Left lobe of liver (tissue), 2 donors: Measurements from ENCODE around the gene HS6ST3. TPM values are rescaled to one million over a fixed set of nuclear protein-coding genes. Genes with fewer than 3 reads are reported as not detected.

ENCODE experiments used
- ATAC-seq: fragments of 200-7000 bp; cut with Tn5 transposase; one replicate; pipeline ENCODE4 v1.9.1; 2020; ENCODE audit warnings: mild to moderate bottlenecking, moderate library complexity
- DNase-seq: peaks from one replicate; pipeline ENCODE4 v3.0.0-alpha.2; 2020; ENCODE audit warnings: low spot score
- total RNA-seq: library from RNA; stranded (reverse); gene quantifications from one replicate; pipeline ENCODE4 v1.2.1, GENCODE V29; 2021
- donor health status: DM: no; HTN: no; CAD: no; lungs with moderate emphysema.
- donor health status: DM: no; HTN: yes; CAD: no.

The HS6ST3 gene
- total RNA-seq, 1 donor from 2014 or later: not detected

DNA sequence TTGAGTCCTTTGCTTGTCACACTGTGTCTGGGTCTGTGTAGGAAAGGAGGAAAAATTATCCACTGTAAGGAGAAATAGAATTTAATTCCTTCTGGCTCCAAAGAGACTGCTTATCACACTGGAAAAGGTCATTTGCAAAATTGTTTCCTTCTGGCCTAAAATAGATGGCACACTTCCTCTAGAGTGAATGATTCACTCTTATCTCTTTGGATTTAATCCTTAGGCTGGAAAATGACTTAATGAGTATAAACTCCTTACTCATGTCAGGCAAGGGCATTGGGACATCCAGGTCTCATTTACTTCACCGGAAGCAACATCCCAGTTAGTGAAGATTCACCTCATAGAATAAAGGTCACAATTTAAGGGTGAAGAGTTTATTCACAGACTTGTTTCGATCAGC is 610.8 kb downstream of the HS6ST3 start:
- ATAC-seq (no peak), DNase-seq (no peak)

DNA sequence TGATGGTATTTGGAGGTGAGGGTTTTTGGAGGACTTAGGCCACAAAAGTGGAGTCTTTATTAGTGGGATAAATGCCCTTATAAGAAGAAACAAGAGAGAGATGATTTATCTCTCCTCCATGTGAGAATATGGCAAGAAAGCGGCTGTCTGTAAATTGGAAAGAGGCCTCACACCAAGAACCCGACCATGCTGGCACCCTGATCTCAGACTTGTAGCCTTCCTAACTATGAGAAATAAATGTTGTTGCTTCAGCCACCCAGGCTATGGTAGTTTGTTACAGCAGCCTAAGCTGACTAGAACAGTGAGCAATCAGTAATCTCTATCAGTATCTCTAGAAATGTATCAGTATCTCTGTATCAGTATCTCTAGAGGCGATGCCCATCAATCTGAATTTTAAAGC is 617.2 kb downstream of the HS6ST3 start:
- ATAC-seq (no peak), DNase-seq (no peak)

DNA sequence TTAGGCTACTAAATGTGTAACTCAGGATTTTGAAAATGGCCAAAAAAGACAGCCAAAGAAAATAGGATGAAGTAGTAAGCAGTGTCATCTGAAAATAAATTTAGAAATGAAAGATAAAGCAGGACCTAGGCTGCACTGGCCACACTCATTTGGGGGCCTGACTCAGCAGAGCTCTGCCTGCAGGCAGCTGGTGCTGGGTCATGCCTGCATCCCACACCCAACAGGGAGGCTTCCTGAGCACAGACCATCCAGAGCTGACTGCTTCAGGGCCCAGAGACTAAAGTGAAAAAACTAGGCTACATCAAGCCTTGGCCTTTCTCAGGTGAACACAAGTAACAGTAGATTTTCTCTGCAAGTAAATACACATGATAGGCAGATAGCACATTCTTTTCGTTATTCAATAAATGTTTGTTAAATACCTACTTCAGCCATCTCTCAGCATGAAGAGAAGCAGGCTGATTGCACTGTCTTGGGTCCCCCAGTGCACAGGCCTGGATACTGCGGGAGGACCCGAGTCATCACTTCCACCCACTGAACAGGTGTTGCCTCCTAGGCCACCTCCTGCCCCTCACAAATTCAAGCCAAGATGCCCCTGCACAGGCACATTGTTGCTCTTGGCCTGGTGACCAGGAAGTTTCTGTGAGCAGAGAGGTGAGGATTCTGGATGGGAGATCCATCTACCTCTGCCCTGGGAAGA is 620.4 kb downstream of the HS6ST3 start:
- DNase-seq (no peak), ATAC-seq (no peak)

DNA sequence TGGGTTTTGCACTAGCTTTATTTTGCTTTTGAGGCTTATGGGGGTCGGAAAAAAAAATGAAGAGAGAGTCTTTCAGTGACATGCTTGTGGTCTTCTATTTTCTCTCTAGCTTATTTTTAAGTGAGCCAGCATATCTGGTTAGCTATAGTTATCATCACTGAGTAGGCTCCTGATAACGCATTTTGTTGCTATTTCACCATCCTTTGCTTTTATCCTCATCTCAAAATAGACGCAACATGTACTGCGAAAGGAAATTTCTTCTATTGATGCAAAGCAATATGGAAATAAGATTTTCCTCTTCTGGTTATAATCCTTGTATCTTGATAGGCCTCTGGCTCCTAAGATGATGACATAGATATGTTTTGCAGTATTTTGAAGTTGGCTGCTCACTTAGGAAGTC is 630.5 kb downstream of the HS6ST3 start:
- ATAC-seq: no peak
- no peak for DNase-seq

DNA sequence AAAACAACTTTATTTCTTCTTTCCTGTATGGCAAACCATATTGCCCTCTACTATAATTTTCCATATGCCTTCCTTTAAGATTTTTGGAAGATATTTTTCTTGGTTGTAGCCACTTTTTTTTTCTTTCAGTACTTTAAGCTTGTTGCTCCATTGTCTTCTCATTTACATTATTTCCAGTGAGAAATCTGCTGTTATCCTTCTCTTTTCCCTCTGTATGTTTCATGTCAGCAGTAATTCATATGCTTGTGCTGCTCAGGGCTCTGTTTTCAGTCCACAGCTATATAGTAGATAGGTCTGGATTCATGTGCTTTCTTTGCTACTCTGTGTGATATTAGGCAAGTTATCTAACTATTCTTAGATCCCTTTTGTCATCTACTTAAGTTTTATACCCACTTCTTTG is 636.7 kb downstream of the HS6ST3 start:
- no peak for DNase-seq
- ATAC-seq: no peak

DNA sequence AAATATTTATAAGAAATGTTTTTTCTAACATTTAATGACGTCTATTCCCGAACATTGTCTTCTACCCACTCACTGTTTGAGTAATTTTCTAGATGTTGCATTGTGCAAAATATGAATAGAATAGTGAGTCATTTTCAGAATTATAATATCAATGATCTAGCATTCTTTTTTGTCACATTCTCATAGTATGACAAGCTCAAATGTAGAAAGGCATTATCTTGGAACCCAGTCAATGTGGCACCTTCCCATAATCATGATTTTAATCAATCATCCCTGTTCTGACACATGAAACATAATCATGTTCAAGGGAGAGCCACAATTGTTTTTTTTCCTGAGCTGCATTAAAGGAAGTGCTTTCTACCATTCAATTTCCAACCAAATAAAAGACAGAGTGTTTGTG is 638.6 kb downstream of the HS6ST3 start:
- DNase-seq: no peak
- no peak for ATAC-seq

DNA sequence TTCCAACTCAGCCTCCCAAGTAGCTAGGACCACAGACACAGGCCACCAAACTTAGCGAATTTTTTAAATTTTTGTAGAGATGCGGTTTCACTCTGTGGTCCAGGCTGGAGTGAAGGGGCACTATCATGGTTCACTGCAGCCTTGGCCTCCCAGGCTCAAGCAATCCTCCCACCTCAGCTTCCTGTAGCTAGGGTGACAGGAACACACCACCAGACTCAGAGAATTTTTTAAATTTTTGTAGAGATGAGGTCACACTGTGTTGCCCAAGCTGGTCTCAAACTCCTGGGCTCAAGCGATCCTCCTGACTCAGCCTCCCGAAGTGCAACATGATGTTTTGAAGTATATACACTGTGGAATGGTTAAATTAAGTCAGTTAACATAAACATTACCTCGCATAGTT is 640.8 kb downstream of the HS6ST3 start:
- no peak for DNase-seq
- ATAC-seq: no peak

DNA sequence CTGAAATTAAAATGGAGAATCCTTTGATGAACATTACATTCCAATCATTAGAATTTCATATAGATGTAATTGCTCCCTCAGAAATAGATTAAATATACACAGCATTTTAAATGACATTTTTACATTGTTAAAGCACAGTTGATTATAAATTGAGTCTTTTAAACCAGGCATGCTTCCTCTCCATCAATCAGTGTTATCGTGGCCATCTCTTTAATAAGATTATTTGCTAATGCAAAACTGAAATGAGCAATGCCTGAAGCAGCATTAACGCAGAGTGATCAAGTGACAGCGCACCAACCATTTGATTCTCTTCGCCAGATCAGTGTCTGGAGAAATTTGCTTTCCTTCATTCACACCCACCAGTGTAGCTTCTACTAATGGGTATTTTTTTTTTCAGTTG is 644.6 kb downstream of the HS6ST3 start:
- no peak for DNase-seq
- ATAC-seq: no peak

DNA sequence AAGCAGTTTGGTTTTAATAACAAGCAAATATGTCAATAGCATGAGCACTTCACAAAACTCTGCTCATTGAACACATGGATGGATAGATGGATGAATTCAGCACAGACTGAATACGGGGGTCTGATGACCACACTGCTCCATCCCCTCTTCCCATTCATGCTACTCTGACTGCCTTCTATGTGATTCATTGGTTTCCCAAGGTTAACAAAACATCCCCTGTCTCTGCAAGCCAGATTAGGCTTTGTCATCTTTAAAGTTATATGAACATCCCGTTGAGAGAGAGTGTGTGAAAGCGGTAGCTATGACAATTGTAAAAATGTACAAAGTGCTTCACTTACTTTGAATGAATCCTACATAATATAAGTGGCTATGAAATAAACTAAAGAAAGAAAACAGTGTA is 651.9 kb downstream of the HS6ST3 start:
- DNase-seq (no peak), ATAC-seq (no peak)

DNA sequence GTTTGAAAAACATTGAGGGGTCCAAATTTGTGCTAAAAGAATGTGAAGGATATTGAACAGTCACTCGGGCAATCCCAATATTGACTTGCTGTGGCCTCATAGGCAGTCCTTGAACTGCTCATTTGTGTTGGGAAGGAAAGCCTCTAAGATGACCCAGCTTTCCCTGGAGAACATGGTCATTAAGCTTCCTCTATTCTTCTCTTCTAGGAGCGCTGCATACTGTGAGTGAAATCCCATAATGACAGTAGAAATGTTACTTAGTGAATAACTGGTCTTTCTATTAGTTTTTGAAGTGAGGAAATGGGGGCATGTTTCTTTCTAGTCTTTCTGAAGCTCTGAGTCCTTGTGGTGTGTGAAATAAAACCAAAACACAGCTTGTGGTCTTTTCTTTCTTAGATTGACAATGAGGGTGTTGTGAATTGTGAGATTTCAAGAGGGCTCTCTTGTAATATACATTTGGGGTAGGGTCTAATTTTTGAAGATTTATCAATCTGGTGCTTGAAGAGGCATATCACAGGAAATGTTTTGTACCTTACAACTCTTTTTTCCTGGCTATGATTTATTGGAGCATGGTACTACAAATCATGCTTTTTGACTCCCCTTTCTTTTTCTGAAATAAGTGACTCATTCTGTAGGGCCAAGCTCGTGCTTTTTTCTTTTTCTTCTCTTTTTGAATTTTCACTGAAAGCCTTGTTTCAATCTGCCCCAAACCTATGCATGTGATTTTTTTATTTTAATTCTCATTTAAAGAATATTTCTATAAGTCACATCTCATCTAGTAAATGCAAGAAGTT is 653.6 kb downstream of the HS6ST3 start:
- DNase-seq: no peak

DNA sequence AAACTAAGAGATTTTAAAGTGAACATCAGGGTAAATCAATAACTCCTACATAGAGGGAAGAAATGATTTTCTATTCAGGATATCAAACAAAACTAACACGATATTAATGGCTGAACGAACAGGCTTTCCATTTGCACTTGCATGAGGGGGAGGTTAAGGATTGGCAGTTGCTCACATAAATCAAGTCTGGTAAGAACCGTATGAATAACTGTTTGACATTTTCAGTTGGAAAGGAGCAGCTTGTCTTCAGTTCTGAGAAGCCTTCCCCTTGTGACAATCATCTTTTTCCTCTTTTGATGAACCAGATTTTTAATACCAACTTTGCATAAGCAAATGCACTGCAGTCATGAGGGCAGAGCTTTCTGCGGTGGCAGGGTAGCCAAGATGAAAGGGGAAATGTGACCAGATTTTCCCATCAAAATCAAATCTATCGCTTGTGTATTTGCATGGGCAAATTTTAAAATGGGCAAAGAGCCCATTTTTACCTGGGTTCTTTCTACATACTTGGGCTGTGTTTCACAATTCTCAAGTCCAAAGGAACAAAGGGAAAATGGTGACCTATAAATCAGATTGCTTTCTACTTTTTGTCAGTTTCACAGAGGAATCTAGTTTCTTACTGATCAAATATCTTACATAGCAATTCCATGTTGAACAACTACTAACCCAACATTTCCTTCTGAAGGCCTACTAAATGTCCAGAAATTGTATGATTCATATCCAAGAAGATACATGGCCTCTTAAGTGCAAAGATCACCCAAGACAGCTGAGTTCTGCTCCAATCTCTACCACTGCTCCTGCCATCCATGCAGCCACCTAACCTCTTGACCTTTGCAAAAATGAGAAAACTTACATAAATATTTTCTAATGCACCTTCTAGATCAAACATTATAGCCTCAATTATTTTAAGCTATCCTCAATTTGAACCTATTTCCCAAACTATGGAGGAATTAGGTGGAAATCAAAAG is 654.7 kb downstream of the HS6ST3 start:
- ATAC-seq (peak; percentile 75), DNase-seq (no peak)

More for the DNA sequence above, 653.6 kb downstream of the HS6ST3 start:
- ATAC-seq: no peak

DNA sequence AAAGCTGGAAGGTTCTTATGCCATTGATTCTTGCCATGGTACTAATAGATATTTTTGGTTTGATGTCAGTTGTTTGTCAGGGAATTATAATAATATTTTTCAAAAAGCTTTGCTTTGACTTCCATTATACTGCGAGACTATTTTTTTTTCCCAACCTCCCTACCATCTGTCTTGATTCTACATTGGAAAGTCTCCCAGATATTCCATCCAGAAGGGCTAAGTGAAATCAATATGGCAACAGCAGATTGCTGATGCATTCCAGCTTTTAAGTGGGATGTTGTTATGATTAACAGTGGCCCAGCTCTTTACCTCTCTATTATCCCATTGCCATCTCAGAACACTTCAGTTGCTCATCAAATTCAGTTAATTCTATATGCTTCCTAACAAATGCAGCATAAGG is 657.0 kb downstream of the HS6ST3 start:
- DNase-seq (no peak), ATAC-seq (no peak)

DNA sequence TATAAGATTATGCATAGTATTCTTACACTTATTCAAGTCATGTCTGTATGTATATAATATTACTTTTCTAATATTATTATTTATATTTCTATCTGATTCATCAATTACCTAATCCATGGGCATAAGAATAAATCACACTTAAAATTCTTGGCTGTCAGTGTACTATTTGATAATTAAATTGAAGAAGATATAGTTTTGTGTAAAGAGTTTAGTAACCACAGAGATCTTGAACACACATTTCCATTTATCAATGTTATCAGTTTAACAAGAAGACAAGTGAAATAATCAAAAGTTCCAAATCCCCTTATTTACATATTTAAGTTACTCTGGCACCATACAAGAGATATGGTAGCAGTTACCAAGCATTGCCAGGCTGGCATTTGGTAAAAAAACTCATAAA is 659.9 kb downstream of the HS6ST3 start:
- ATAC-seq: no peak

DNA sequence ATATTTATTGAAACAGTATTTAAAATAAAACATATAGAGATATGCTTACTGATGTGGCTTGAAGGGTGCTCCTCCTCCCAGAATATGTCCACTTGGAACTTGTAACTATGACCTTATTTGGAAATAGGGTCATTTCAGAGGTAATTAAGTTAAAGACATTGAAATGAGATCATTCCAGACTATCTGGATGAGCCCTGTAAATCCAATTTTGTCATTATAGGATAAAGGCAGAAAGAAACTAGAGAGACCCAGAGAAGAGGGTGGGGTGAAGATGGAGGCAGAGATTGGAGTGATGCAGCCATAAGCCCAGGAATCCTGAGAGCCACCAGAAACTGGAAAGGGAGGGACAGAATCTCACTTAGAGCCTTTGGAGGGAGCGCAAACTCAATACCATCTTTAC is 661.2 kb downstream of the HS6ST3 start:
- DNase-seq (no peak), ATAC-seq (no peak)

More for the DNA sequence above, 659.9 kb downstream of the HS6ST3 start:
- no peak for DNase-seq

DNA sequence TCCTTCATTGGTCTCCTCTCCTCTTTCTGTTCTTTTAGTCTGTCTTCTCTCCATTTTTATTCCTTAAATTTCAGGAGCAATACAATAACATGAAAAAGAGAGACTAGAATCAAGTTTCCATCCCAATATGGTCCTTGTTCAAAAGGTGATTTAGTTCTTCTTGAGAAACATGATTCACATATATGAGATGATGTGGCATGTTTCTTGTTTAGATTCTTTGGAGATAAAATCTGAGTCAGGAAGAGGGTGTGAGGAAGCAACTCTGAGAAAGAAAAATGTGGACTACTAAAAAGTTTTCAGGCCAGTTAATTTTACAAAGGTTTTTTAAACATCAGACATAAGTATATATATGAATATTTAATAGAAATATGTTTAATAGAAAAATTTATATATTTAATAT is 673.0 kb downstream of the HS6ST3 start:
- ATAC-seq: no peak

DNA sequence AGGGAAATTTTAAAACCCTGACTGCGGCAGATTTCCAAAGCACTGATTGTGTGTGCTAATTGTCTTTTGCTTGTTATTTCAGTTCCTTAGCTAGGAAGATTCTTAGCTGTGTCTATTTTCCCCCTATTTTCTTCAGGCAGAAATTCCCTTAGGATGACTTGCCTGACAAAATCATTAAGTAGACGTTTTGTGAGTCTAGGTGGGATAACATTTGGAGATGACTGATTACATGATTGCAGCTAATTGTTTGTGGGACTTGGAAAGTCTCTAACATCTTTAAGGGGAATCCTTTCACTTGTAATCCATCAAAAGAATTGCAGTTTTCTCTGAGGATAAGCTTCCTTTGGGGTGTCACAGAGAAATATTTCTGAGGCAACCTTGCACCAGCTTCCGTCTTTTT is 676.4 kb downstream of the HS6ST3 start:
- DNase-seq (no peak), ATAC-seq (no peak)

More for the DNA sequence above, 673.0 kb downstream of the HS6ST3 start:
- no peak for DNase-seq

DNA sequence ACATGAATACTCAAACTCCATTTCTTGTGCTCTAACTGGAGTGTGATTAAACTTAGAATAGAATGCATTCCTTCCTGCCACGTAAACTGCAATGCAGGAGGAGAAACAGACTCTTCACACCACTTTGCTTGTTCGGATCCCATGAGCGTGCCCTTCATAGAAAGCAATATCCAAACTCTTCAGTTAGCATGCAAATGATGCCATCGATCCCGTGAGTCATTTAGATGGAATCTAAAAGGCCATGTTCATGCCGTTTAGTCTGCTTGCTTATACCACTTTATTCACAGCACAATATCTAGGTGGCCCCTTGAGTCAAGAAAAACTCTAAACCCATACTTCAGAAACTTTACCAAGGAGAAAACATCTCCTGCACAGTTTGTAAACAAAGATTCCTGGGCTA is 678.6 kb downstream of the HS6ST3 start:
- no peak for ATAC-seq

DNA sequence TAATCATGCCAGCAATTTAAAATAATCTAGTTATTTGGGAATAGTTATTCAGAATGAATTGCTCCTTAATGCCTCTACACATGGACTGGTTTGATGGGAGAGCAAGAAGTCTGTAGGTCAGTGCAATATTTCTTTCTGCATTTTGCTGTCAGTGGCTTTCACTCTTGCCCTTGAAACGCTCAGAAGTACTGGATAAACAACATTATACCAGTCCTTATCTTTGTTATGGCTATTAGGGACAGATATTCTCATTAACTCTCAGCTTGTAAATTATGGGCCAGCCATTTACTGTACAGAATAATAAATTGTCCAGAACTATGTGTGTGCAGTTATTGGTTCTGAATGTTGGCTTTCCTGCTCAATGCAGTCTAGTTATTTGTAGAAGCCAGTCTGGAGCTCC is 680.0 kb downstream of the HS6ST3 start:
- DNase-seq (no peak), ATAC-seq (no peak)

More for the DNA sequence above, 678.6 kb downstream of the HS6ST3 start:
- no peak for DNase-seq

DNA sequence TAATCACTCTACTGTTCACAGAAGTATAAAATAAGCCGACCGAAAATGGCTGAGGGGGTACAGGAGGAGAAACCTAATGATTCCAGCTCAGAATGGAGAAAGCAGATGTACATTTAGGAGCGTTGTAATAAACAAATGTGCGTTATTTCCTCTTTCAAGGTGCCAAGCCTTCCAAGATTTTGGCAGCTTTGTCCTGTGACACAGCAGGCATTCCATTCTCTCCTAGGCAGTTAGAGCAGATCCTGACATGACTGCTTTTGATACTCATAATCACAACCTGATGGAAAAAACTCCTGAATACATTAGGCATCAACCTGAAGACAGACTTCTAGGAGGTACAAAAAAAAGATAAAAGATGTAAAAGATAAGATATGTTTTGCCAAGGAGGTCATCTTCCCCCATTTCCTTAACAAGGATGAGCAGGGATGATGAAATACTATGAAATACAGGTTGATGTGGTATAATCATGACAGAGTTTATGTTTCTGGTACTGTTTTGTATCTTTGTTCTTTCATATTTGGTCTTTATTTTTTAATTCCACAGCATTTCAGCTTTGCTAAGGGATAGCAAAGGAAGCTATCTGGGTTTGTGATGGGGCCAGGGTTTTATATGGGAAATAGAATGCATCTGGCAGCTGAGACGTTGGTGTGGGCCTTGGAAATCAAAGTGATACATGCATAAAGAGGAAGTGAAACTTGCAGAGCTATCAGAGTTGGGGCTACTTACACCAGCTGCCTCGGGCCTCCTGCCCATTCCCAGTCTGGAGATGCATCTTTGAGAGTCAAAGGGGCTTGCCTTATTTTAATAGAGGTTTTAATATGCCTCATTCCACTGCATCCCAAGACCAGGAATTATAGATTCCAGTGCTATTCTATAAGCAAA is 681.8 kb downstream of the HS6ST3 start:
- ATAC-seq: no peak
- DNase-seq: no peak

DNA sequence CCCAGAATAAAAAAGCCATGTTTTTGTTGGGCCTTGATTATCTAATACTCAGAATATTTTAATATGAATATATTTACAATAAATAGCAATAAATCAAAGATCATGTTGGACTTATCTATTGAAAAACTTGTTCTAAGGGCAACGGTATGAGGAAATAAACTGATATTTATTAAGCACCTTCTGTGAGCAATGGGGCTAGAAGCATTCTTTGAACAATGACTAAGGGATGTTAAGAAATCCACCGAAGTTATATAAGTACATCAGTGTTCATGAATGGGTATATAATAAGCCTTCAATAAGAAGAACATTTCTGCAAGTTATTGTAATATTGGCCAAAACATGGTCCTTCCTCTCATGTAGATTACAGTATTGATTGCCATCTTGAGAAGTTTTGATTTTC is 682.5 kb downstream of the HS6ST3 start:
- DNase-seq (no peak), ATAC-seq (no peak)
